Cardiac septum (tissue), 1 donor: ENCODE results near the gene FMO4. TPM values are rescaled to one million over a fixed set of nuclear protein-coding genes. Genes with fewer than 3 reads are reported as not detected.
"Not testable (repeated sequence)": the region's sequence is repeated elsewhere in the genome, so short reads cannot be mapped to it uniquely, and the experiment has no call there.

Experiments
- DNase-seq: peaks from one replicate; pipeline ENCODE4 v3.0.0-alpha.2; 2020; ENCODE audit warnings: low spot score
- intact Hi-C: fragments of 100-400 bp; cut with DNase I; formaldehyde crosslinking; loops from one replicate; pipeline ENCODE4 v1.14.0; 2022
- total RNA-seq: library from RNA; stranded (reverse); fragmentation: NEBNext Ultra II Directional; extraction: Animal tissue kit (Norgen Biotek cat#: 25700); gene quantifications from one replicate; pipeline ENCODE4 v1.2.1, GENCODE V29; 2021
- donor health status: DM: no; HTN: no; CAD: no.

Gene FMO4
- total RNA-seq, 1 donor from 2014 or later = 5.3 TPM

GRCh38 chr1:171311771-171312558, 2.0 kb upstream of the FMO4 start:
- no peak for DNase-seq
- intact Hi-C loops = loop anchor here (2.0 to 10.0 kb wide), 3 partner anchors 67 to 230 kb away; partner anchors contain the start of gene PRRC2C

GRCh38 chr1:171313319-171313834, 606 bp upstream of the FMO4 start:
- intact Hi-C loops = loop anchor here (2.0 to 10.0 kb wide), 3 partner anchors 69 to 231 kb away; partner anchors contain the start of gene PRRC2C
- no peak for DNase-seq

- intact Hi-C loops = no loop called here
- no peak for DNase-seq
These were observed 15.3 kb downstream of the FMO4 start for GRCh38 chr1:171329251-171329650.

GRCh38 chr1:171334024-171334640, 20.1 kb downstream of the FMO4 start:
- no peak for DNase-seq
- intact Hi-C loops = no loop called here

- DNase-seq = no peak
- intact Hi-C loops = no loop called here
These were observed 22.0 kb downstream of the FMO4 start for GRCh38 chr1:171335964-171336363.

GRCh38 chr1:171339345-171339744, 25.4 kb downstream of the FMO4 start:
- intact Hi-C loops = not testable (repeated sequence)

GRCh38 chr1:171343727-171344472, 29.9 kb downstream of the FMO4 start:
- no peak for DNase-seq
- intact Hi-C loops = no loop called here

More at GRCh38 chr1:171339345-171339744, 25.4 kb downstream of the FMO4 start:
- DNase-seq = not testable (repeated sequence)

GRCh38 chr1:171344473-171344820, 30.5 kb downstream of the FMO4 start:
- no peak for DNase-seq
- intact Hi-C loops = no loop called here

GRCh38 chr1:171345536-171345935, 31.6 kb downstream of the FMO4 start:
- DNase-seq = no peak
- intact Hi-C loops = no loop called here

GRCh38 chr1:171346881-171347280, 32.9 kb downstream of the FMO4 start:
- DNase-seq = no peak
- intact Hi-C loops = no loop called here

GRCh38 chr1:171350594-171350993, 36.6 kb downstream of the FMO4 start:
- intact Hi-C loops = no loop called here
- DNase-seq = no peak

- DNase-seq = no peak
- intact Hi-C loops = no loop called here
These were observed 38.0 kb downstream of the FMO4 start for GRCh38 chr1:171351961-171352360.

- intact Hi-C loops = no loop called here
These were observed 38.6 kb downstream of the FMO4 start for GRCh38 chr1:171352554-171352953.

GRCh38 chr1:171355727-171356126, 41.7 kb downstream of the FMO4 start:
- DNase-seq = no peak
- intact Hi-C loops = no loop called here

More at GRCh38 chr1:171352554-171352953, 38.6 kb downstream of the FMO4 start:
- no peak for DNase-seq

GRCh38 chr1:171357179-171357578, 43.2 kb downstream of the FMO4 start:
- DNase-seq = no peak
- intact Hi-C loops = no loop called here

GRCh38 chr1:171359355-171359648, 45.3 kb downstream of the FMO4 start:
- DNase-seq, intact Hi-C loops: not testable (repeated sequence)

- intact Hi-C loops = not testable (repeated sequence)
These were observed 45.9 kb downstream of the FMO4 start for GRCh38 chr1:171359731-171360527.

GRCh38 chr1:171366085-171366484, 52.1 kb downstream of the FMO4 start:
- DNase-seq = no peak
- intact Hi-C loops = no loop called here

More at GRCh38 chr1:171359731-171360527, 45.9 kb downstream of the FMO4 start:
- not testable (repeated sequence) for DNase-seq

GRCh38 chr1:171366816-171367215, 52.8 kb downstream of the FMO4 start:
- no peak for DNase-seq
- intact Hi-C loops = no loop called here
